ENCODE data around the gene MX1. TPM values are rescaled to one million over a fixed set of nuclear protein-coding genes. Genes with fewer than 3 reads are reported as not detected.
"Not testable (repeated sequence)": the region's sequence is repeated elsewhere in the genome, so short reads cannot be mapped to it uniquely, and the experiment has no call there.

MX1 gene
- total RNA-seq, 3 donors from 2014 or later (not counting 1 experiment from before 2014, with no cell fraction given): 22.7 to 67.0 (median 60.6) TPM

DNA sequence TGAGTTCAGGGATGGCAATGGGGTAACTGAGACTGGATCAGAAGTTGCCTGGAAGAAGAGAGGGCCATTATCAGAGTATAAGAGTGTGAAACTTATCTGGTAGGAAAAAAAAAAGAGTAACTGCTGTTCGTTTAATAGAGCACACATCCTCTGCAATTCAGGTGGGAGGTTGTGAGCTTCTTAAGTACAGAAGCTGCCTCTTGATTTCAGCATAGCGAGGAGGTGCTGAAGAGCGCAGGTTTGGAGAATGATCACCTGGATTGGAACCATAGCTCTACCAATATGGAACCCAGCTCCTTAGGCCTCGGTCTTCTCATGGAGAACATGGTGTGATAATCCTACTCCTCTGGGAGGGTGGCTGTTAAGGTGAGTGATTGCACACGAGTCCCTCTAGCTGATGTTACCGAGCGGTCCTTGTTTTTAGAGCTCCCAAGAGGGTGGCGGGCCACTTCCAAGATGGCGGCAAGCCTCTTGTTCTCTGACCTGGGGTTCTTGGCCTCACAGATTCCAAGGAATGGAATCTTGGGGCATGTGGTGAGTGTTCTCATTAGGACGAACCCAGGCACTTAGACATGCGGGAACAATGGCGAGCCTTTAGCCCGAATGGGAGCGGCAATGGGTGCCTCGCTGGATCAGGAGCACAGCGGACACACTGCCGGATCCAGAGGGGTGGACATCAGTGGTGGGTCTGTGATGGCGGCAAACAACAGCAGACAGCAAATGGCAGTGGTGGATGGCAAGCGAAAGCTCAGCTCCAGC, 3.3 kb upstream of the MX1 start:
- no peak for DNase-seq
- H3K9me3 Mint-ChIP-seq: no peaks in the 10 kb centered on the region
- TF ChIP-seq, protein P1, sequence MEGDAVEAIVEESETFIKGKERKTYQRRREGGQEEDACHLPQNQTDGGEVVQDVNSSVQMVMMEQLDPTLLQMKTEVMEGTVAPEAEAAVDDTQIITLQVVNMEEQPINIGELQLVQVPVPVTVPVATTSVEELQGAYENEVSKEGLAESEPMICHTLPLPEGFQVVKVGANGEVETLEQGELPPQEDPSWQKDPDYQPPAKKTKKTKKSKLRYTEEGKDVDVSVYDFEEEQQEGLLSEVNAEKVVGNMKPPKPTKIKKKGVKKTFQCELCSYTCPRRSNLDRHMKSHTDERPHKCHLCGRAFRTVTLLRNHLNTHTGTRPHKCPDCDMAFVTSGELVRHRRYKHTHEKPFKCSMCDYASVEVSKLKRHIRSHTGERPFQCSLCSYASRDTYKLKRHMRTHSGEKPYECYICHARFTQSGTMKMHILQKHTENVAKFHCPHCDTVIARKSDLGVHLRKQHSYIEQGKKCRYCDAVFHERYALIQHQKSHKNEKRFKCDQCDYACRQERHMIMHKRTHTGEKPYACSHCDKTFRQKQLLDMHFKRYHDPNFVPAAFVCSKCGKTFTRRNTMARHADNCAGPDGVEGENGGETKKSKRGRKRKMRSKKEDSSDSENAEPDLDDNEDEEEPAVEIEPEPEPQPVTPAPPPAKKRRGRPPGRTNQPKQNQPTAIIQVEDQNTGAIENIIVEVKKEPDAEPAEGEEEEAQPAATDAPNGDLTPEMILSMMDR (IDR thresholded peaks at IDR 0.05): no peak
- no peak overlapping the region for H3K27ac ChIP-seq (ENCODE audit: low read length)
- WGBS (ENCODE audit: insufficient coverage): 92% methylated on average over 19 of the region's 19 CpGs
- H3K27me3 Mint-ChIP-seq (ENCODE audit: low read depth in 2 of 2): no peaks in the 10 kb centered on the region
- H3K4me1 ChIP-seq (ENCODE audit: control insufficient read depth, insufficient read depth, low read length): peaks cover 25% of the 10 kb centered on the region
- no peak for ATAC-seq
- H3K4me3 ChIP-seq (ENCODE audit: low read length): no peak overlapping the region
- no peaks in the 10 kb centered on the region for H3K27me3 ChIP-seq (ENCODE audit: control insufficient read depth, insufficient read depth, low read length)
- H3K9me3 ChIP-seq (ENCODE audit: control insufficient read depth, insufficient read depth, low read length): no peaks in the 10 kb centered on the region
- peaks cover 14 to 37% of the 10 kb centered on the region in 2 donors for H3K4me1 Mint-ChIP-seq
- intact Hi-C loops (cut with micrococcal nuclease): no loop called here
- H3K36me3 ChIP-seq (ENCODE audit: control insufficient read depth, insufficient read depth, low read length): no peaks in the 10 kb centered on the region
- H3K36me3 Mint-ChIP-seq: no peaks in the 10 kb centered on the region
- H3K27ac Mint-ChIP-seq: peak overlapping the region in 1 of 2 donors; percentile 38
- H3K4me3 Mint-ChIP-seq: peak overlapping the region; percentile 25

DNA sequence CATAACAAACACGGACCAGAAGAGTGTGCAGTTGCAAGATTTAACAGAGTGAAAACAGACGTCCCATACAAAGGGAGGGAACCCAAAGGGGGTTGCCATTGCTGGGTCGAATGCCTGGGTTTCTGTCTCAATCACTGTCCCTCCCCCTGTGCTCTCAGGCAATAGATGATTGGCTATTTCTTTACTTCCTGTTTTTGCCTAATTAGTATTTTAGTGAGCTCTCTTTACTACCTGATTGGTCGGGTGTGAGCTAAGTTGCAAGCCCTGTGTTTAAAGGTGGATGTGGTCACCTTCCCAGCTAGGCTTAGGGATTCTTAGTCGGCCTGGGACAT, 2.8 kb upstream of the MX1 start:
- H3K9me3 Mint-ChIP-seq; intact Hi-C loops (cut with micrococcal nuclease); DNase-seq; H3K4me3 ChIP-seq (ENCODE audit: low read length); H3K27me3 ChIP-seq (ENCODE audit: control insufficient read depth, insufficient read depth, low read length); H3K36me3 ChIP-seq (ENCODE audit: control insufficient read depth, insufficient read depth, low read length); ATAC-seq; H3K27ac ChIP-seq (ENCODE audit: low read length); H3K27me3 Mint-ChIP-seq (ENCODE audit: low read depth in 2 of 2); H3K9me3 ChIP-seq (ENCODE audit: control insufficient read depth, insufficient read depth, low read length); H3K36me3 Mint-ChIP-seq: not testable (repeated sequence)
- peak overlapping the region; percentile 41 for H3K4me3 Mint-ChIP-seq
- H3K4me1 ChIP-seq (ENCODE audit: control insufficient read depth, insufficient read depth, low read length): peaks cover 25% of the 10 kb centered on the region
- H3K4me1 Mint-ChIP-seq: peaks cover 17 to 37% of the 10 kb centered on the region in 2 donors
- 59% methylated on average over 3 of the region's 5 CpGs for WGBS (ENCODE audit: insufficient coverage)
- peak overlapping the region; percentile 6 to 96 for H3K27ac Mint-ChIP-seq

DNA sequence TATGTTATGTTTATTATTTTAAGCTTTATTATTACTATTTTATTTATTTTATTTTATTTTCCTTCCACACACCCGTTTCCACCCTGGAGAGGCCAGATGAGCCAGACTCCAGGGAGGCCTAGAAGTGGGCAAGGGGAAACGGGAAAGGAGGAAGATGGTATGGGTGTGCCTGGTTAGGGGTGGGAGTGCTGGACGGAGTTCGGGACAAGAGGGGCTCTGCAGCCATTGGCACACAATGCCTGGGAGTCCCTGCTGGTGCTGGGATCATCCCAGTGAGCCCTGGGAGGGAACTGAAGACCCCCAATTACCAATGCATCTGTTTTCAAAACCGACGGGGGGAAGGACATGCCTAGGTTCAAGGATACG, 468 bp upstream of the MX1 start:
- peak overlapping the region; percentile 81 for H3K4me3 ChIP-seq (ENCODE audit: low read length)
- intact Hi-C loops (cut with micrococcal nuclease): no loop called here
- H3K27me3 ChIP-seq (ENCODE audit: control insufficient read depth, insufficient read depth, low read length): no peaks in the 10 kb centered on the region
- H3K9me3 ChIP-seq (ENCODE audit: control insufficient read depth, insufficient read depth, low read length): no peaks in the 10 kb centered on the region
- ATAC-seq (no peak), DNase-seq (no peak)
- H3K36me3 Mint-ChIP-seq: no peaks in the 10 kb centered on the region
- H3K27ac ChIP-seq (ENCODE audit: low read length): peak overlapping the region; percentile 57
- 47% methylated on average over 6 of the region's 7 CpGs for WGBS (ENCODE audit: insufficient coverage)
- TF ChIP-seq, protein P1 (IDR thresholded peaks at IDR 0.05): no peak
- H3K9me3 Mint-ChIP-seq: no peaks in the 10 kb centered on the region
- peaks cover 15 to 30% of the 10 kb centered on the region in 2 donors for H3K4me1 Mint-ChIP-seq
- peaks cover 17% of the 10 kb centered on the region for H3K4me1 ChIP-seq (ENCODE audit: control insufficient read depth, insufficient read depth, low read length)
- no peaks in the 10 kb centered on the region for H3K27me3 Mint-ChIP-seq (ENCODE audit: low read depth in 2 of 2)
- peak overlapping the region; percentile 75 to 96 for H3K27ac Mint-ChIP-seq
- H3K36me3 ChIP-seq (ENCODE audit: control insufficient read depth, insufficient read depth, low read length): no peaks in the 10 kb centered on the region
- peak overlapping the region; percentile 97 for H3K4me3 Mint-ChIP-seq

DNA sequence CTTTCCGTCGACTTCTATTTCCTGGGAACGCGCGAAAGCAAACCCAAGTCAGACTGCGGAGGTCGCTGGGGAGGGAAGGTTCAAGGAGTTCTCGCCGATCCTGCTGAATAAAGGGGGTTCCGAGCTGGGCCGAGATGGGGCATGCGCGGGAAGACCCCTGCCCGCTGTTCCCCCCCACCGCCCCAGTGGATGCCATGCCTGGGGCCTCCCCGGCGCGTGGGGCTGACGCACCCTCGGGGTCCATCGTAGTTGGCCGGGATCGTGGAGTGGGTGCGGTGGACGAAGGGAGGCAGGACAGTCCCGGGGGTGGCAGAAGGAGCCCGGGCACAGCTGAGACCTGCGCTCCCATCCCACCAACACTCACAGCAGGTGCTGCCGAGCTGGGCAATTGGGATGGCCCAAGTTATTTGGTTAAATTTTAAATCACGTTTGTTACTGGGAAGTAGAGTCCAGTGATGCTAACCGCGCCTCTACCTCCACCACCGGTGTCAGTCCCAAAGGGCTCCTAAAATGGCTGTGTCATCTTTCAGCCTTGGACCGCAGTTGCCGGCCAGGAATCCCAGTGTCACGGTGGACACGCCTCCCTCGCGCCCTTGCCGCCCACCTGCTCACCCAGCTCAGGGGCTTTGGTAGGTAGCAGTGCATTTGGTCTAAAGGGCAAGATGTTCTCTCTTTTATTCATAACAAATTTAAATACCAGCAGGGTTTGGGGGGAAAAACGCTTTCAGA, 801 bp downstream of the MX1 start:
- intact Hi-C loops (cut with micrococcal nuclease): no loop called here
- peaks cover 13% of the 10 kb centered on the region for H3K4me1 ChIP-seq (ENCODE audit: control insufficient read depth, insufficient read depth, low read length)
- ATAC-seq: no peak

More for the DNA sequence above, 801 bp downstream of the MX1 start:
- peak overlapping the region; percentile 34 to 96 for H3K27ac Mint-ChIP-seq
- H3K9me3 Mint-ChIP-seq: no peaks in the 10 kb centered on the region
- peak in 1 of 2 donors; percentile 13 for DNase-seq
- H3K27me3 Mint-ChIP-seq (ENCODE audit: low read depth in 2 of 2): no peaks in the 10 kb centered on the region
- H3K27ac ChIP-seq (ENCODE audit: low read length): no peak overlapping the region
- H3K36me3 ChIP-seq (ENCODE audit: control insufficient read depth, insufficient read depth, low read length): peaks cover 3% of the 10 kb centered on the region
- H3K36me3 Mint-ChIP-seq: no peaks in the 10 kb centered on the region
- H3K4me3 Mint-ChIP-seq: peak overlapping the region; percentile 97
- 32% methylated on average over 39 of the region's 41 CpGs for WGBS (ENCODE audit: insufficient coverage)
- peak overlapping the region; percentile 81 for H3K4me3 ChIP-seq (ENCODE audit: low read length)
- H3K27me3 ChIP-seq (ENCODE audit: control insufficient read depth, insufficient read depth, low read length): no peaks in the 10 kb centered on the region
- TF ChIP-seq, protein P1 (IDR thresholded peaks at IDR 0.05): no peak
- H3K9me3 ChIP-seq (ENCODE audit: control insufficient read depth, insufficient read depth, low read length): no peaks in the 10 kb centered on the region
- peaks cover 12 to 22% of the 10 kb centered on the region in 2 donors for H3K4me1 Mint-ChIP-seq

Data from natural killer cell (primary cell).